Nasal cavity respiratory epithelium epithelial cell of viscerocranial mucosa (primary cell): ENCODE data around the gene TTPAL. TPM values are rescaled to one million over a fixed set of nuclear protein-coding genes. Genes with fewer than 3 reads are reported as not detected.

ENCODE experiments used
- total RNA-seq: library from RNA; depleted of rRNA; stranded (reverse); fragments of >200 nt; gene quantifications from 2 replicates; pipeline ENCODE4 v1.2.3, GENCODE V29; 2014

TTPAL gene
- total RNA-seq: 15.7 and 27.3 TPM in 2 replicates

GRCh38 chr20:44475694-44476560, at the start of gene TTPAL:
TSS of gene TTPAL (plus strand) at chr20:44475874. CDS start at chr20:44480000, 4,126 bp downstream.

GRCh38 chr20:44521484-44522481, 46.1 kb downstream of the TTPAL start, which contains the start of gene SERINC3:
TSS of gene SERINC3 (minus strand) at chr20:44522070. CDS start at chr20:44521951, 119 bp downstream.

Other genes with a start within 250 kb of the TTPAL start
- gene GDAP1L1, start 228.6 kb upstream of the TTPAL start, total RNA-seq: not detected in 2 replicates
- gene FITM2, start 164.7 kb upstream of the TTPAL start, total RNA-seq: 6.8 and 7.5 TPM in 2 replicates
- gene R3HDML, start 138.8 kb upstream of the TTPAL start, total RNA-seq: not detected in 2 replicates
- not detected in 2 replicates for gene HNF4A, start 120.2 kb upstream of the TTPAL start, total RNA-seq
- 96.0 and 118 TPM in 2 replicates for gene SERINC3, start 46.2 kb downstream of the TTPAL start, total RNA-seq
- 6.8 and 7.5 TPM in 2 replicates for gene PKIG, start 106.7 kb downstream of the TTPAL start, total RNA-seq
- 9.9 and 26.8 TPM in 2 replicates for gene ADA, start 175.8 kb downstream of the TTPAL start, total RNA-seq
- gene CCN5, start 239.5 kb downstream of the TTPAL start, total RNA-seq: not detected in 2 replicates